ENCODE data around the gene SPRY1. TPM values are rescaled to one million over a fixed set of nuclear protein-coding genes. Genes with fewer than 3 reads are reported as not detected.

Gene SPRY1
- total RNA-seq: 1 to 10 TPM; 8.1 to 9.0 TPM
- 10 to 100 TPM in 1 of 3 donors, 1 to 10 TPM in 2; 6.9 to 11.0 (median 9.7) TPM for polyA plus RNA-seq
- 2.8 to 91.3 (median 17.5) reads per million in 6 experiments for total RNA-seq

DNA sequence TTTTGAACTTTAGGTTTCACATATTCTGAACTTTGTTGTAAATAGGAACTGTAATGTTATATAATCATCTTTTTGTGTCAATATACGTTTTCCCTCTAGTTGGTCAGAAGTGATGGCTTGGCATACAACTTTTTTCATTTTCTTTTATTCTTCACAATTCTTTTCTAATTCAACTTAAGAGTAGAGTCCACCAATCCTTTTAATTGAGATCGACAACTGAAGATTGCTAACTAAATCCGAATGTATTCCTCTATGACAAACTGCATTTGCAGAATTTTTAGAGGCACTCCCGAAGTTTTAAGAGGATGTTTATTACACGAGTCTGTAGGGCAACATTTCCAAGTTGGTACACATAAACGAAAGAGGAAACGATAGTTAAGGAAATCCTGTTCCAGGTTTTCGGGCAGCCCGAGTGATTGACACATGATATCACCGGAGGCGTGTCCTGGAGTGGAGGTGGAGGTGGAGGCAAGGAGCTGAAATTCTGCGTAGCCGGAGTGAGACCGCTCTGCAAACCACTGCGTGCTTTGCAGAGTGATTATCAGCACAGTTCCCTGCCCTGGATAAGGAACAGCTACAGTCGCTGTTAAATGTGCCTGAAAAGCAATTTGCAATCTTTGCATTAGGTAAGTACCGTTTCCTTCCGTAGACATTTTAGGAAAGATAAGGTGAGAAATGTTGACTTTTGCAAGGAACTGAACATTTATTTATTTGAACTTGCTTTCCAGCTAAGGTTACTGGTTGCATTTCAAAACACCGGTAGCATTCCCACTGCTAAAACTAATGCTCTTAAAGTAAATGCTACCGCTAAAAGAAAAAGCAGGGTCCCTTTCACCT lies at the start of gene SPRY1:
Gene SPRY1, plus strand, starts transcription at position 489 of the 837 bp plus-strand sequence. CDS start 4,797 bp downstream, outside the sequence.
- peaks cover 0 to 2% (median 0%) of the 10 kb centered on the region in 5 donors for H3K27me3 Mint-ChIP-seq
- POLR2A ChIA-PET: interaction anchor here (0.6 kb wide), 1 partner anchor 204 kb away, joined by 3 read pairs; no protein-coding TSS in a partner anchor
- H3K4me3 Mint-ChIP-seq: peak within 1 kb of the TSS; percentile 80 to 96 (median 92)
- peak within 1 kb of the TSS; percentile 76 to 95 (median 88) for H3K27ac Mint-ChIP-seq
- no peaks in the 10 kb centered on the region for H3K9me3 Mint-ChIP-seq
- H3K36me3 Mint-ChIP-seq: peaks cover 0 to 2% (median 2%) of the 10 kb centered on the region in 3 donors
- H3K4me1 Mint-ChIP-seq: peaks cover 11 to 28% (median 24%) of the 10 kb centered on the region in 4 donors
- DNase-seq: peak; percentile 43 to 88 (median 72)
- peak; percentile 60 to 61 for ATAC-seq

GRCh38 chr4:123346951-123347350 lies 49.6 kb upstream of the SPRY1 start:
- DNase-seq (no peak), ATAC-seq (no peak)
- Mint-ChIP-seq H3K9me3 (no peaks in the 10 kb centered on the region), H3K4me3 (no peak overlapping the region), H3K36me3 (no peaks in the 10 kb centered on the region), H3K27ac (peak overlapping the region in 1 of 10 donors; percentile 20), H3K27me3 (peaks cover 0 to 12% (median 5%) of the 10 kb centered on the region in 5 donors), H3K4me1 (peaks cover 0 to 5% (median under 1%) of the 10 kb centered on the region in 4 donors)
- POLR2A ChIA-PET: no interaction called here

GRCh38 chr4:123348946-123349345 lies 47.6 kb upstream of the SPRY1 start:
- POLR2A ChIA-PET: no interaction called here
- H3K27ac Mint-ChIP-seq: no peak overlapping the region
- DNase-seq: no peak
- peaks cover 0 to 12% (median 5%) of the 10 kb centered on the region in 5 donors for H3K27me3 Mint-ChIP-seq
- no peak for ATAC-seq
- H3K4me1 Mint-ChIP-seq: peaks cover 7 to 16% (median 12%) of the 10 kb centered on the region in 4 donors
- H3K4me3 Mint-ChIP-seq: no peak overlapping the region
- no peaks in the 10 kb centered on the region for H3K36me3 Mint-ChIP-seq
- peaks cover 0 to 2% (median 0%) of the 10 kb centered on the region in 9 donors for H3K9me3 Mint-ChIP-seq

- peaks cover 7 to 16% (median 12%) of the 10 kb centered on the region in 4 donors for H3K4me1 Mint-ChIP-seq
- POLR2A ChIA-PET: no interaction called here
- no peak for DNase-seq
- H3K27ac Mint-ChIP-seq: no peak overlapping the region
- peaks cover 0 to 12% (median 5%) of the 10 kb centered on the region in 5 donors for H3K27me3 Mint-ChIP-seq
- ATAC-seq: no peak
- no peak overlapping the region for H3K4me3 Mint-ChIP-seq
- no peaks in the 10 kb centered on the region for H3K36me3 Mint-ChIP-seq
- peaks cover 0 to 2% (median 0%) of the 10 kb centered on the region in 9 donors for H3K9me3 Mint-ChIP-seq
Observed at GRCh38 chr4:123349421-123350190, 47.0 kb upstream of the SPRY1 start.

- ATAC-seq (no peak), DNase-seq (no peak)
- Mint-ChIP-seq H3K27ac (no peak overlapping the region), H3K4me3 (no peak overlapping the region), H3K36me3 (no peaks in the 10 kb centered on the region), H3K4me1 (peaks cover 7 to 16% (median 12%) of the 10 kb centered on the region in 4 donors), H3K9me3 (peaks cover 0 to 2% (median 0%) of the 10 kb centered on the region in 9 donors), H3K27me3 (peaks cover 0 to 12% (median 5%) of the 10 kb centered on the region in 5 donors)
- POLR2A ChIA-PET: no interaction called here
Observed at GRCh38 chr4:123350191-123350544, 46.4 kb upstream of the SPRY1 start.

DNA sequence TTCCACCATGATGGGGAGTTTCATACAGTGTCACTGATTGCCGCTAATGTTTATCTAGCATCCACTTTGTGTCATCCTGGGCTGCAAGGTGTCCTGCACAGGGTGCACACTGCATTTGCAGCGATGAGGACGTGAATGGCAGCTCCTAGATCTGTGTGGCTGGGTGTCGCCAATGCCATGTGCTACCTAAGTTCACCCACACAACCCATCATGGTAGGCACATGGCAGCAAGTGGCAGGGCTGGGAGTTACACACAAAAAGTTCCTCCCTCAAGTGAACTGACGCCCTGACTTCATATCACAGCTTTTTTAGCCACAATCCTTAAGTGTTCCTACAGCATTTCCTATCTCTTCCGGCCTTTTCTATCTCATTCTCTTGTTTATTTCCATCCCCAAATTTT lies 45.9 kb upstream of the SPRY1 start:
- peaks cover 7 to 16% (median 12%) of the 10 kb centered on the region in 4 donors for H3K4me1 Mint-ChIP-seq
- no peak for DNase-seq
- H3K36me3 Mint-ChIP-seq: no peaks in the 10 kb centered on the region
- no peak overlapping the region for H3K4me3 Mint-ChIP-seq
- H3K9me3 Mint-ChIP-seq: peaks cover 0 to 2% (median 0%) of the 10 kb centered on the region in 9 donors
- POLR2A ChIA-PET: no interaction called here
- no peak overlapping the region for H3K27ac Mint-ChIP-seq
- peaks cover 0 to 12% (median 5%) of the 10 kb centered on the region in 5 donors for H3K27me3 Mint-ChIP-seq
- ATAC-seq: no peak

DNA sequence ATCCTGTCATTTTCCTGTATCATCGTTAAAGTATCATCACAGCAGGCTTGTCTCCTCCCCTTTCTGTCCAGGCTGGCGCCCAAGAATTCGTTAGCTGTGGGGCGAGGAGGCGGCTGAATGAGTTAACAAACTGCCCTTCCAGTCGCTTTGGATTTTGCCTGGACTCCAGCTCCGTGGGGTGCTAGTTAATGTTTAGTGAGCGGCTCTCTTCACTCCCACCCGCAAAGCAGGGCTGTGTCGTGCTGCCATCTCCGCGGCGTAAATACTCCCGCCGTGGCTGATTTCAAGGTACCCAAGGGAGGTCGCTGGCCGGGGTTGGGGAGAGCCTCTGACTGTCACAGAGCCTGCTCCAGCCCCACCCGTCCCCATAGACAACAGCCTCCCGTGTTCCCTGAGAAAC lies 44.9 kb upstream of the SPRY1 start:
- Mint-ChIP-seq H3K4me1 (peaks cover 7 to 16% (median 12%) of the 10 kb centered on the region in 4 donors), H3K9me3 (peaks cover 0 to 2% (median 0%) of the 10 kb centered on the region in 9 donors), H3K27ac (no peak overlapping the region), H3K27me3 (peaks cover 0 to 7% (median 3%) of the 10 kb centered on the region in 5 donors), H3K36me3 (no peaks in the 10 kb centered on the region), H3K4me3 (no peak overlapping the region)
- DNase-seq: no peak
- no peak for ATAC-seq
- POLR2A ChIA-PET: no interaction called here

DNA sequence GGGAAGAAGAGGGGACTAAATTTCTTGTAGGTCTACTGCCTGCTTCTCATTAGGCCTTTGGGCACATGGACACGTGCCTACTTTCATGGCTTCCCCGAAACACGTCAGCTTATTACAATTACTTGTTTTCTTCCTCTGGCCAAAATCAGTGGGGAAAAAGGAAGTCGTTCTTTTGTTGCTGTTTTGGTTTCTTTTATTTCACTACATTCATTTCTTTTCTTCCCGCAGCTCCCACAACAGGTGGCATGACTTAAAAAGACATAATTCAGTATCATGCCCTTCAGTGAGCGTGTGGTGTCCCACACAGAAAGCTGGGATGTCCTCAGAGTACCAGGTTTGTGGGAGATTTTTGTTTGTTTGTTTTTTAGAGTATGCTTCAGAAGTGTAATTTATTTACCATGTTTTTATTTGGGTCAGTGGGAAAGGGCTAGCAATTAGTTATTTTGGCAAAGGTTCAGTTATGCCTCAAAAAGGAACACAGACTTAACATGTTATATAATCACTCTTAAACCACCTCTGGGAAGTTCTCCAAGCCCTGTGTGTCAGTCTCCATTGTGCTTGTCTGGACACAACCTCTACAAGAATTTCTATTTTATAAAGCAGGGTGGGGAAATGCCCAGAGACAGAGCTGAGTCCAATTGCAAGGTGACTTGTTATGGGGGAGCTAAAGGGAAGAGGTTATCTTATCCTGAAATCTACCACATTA lies 44.2 kb upstream of the SPRY1 start:
- POLR2A ChIA-PET: no interaction called here
- Mint-ChIP-seq H3K27ac (peak overlapping the region in 1 of 10 donors; percentile 20), H3K9me3 (peaks cover 0 to 2% (median 0%) of the 10 kb centered on the region in 9 donors), H3K36me3 (no peaks in the 10 kb centered on the region), H3K4me3 (peak overlapping the region in 3 of 10 donors; percentile 9 to 14 (median 13)), H3K4me1 (peaks cover 6 to 13% (median 11%) of the 10 kb centered on the region in 4 donors), H3K27me3 (peaks cover under 1 to 9% (median 2%) of the 10 kb centered on the region in 5 donors)
- DNase-seq (no peak), ATAC-seq (no peak)

DNA sequence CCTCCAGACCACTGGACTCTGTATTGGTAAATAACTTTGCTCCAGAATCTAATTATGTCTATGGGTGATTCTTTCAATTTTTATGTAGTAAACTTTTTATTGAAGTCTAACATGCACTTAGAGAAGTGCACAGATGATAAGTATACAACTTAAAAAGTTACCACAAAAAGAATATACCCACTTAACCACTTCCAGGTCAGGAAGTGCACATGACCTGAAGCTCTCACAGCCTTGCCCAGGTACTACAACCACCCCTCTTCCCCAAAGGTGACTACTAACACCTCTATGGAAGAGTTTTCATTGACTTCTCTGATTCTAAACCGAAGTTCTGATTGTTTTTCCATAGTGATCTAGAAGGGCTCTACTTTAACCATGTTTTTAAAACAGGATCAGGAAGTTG lies 43.6 kb upstream of the SPRY1 start:
- Mint-ChIP-seq H3K4me1 (peaks cover 6 to 13% (median 11%) of the 10 kb centered on the region in 4 donors), H3K27ac (peak overlapping the region in 2 of 10 donors; percentile 1 to 16), H3K9me3 (peaks cover 0 to 2% (median 0%) of the 10 kb centered on the region in 9 donors), H3K4me3 (no peak overlapping the region), H3K27me3 (peaks cover 0 to 9% (median 2%) of the 10 kb centered on the region in 5 donors), H3K36me3 (no peaks in the 10 kb centered on the region)
- POLR2A ChIA-PET: no interaction called here
- DNase-seq: no peak
- ATAC-seq: peak in 1 of 2 donors; percentile 50

DNA sequence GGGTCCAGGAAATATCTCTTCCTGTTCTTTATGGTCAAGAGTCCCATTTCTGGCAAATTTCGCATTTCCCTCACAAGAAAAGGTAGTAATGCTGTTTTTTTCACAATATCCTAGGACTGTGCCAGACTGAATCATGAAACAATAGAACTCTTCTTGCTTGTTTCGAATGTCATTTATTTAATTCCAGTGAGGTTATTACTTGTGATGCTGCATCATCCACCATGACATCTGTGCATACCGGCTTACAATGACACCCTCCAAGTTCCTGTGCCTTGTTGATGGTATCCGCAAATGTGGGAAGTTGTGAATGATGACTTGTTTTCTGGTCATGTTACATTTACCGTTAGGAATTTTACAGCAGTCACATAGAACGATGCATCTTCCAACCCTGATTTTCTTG lies 42.9 kb upstream of the SPRY1 start:
- H3K27ac Mint-ChIP-seq: no peak overlapping the region

DNA sequence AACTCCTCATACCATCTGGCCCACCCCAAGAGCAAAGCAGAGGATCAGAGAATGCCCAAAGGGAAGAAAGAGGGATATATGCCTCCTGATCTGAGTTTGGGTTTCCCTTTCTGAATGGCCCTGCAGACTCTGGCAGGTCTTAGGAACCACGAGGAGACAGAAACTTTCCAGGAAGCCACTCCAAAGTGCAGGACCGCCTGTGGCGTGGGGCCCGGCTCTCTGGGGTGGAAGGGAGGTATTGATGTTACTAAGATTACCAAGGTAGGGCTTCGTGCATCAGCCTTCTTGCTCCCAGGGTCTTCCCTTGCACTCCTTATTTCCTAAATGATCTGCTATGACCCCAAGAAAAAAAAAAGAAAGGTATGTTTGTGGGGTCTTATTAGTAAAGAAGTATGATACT lies 41.9 kb upstream of the SPRY1 start:
- no peak overlapping the region for H3K27ac Mint-ChIP-seq
- ATAC-seq: no peak
- POLR2A ChIA-PET: no interaction called here
- H3K27me3 Mint-ChIP-seq: peaks cover 0 to 9% (median 2%) of the 10 kb centered on the region in 5 donors
- H3K9me3 Mint-ChIP-seq: peaks cover 0 to 2% (median 0%) of the 10 kb centered on the region in 9 donors
- H3K36me3 Mint-ChIP-seq: no peaks in the 10 kb centered on the region
- peaks cover 6 to 14% (median 12%) of the 10 kb centered on the region in 4 donors for H3K4me1 Mint-ChIP-seq
- H3K4me3 Mint-ChIP-seq: no peak overlapping the region
- DNase-seq: no peak

More for the DNA sequence above, 42.9 kb upstream of the SPRY1 start:
- Mint-ChIP-seq H3K36me3 (no peaks in the 10 kb centered on the region), H3K9me3 (peaks cover 0 to 2% (median 0%) of the 10 kb centered on the region in 9 donors), H3K4me1 (peaks cover 6 to 13% (median 11%) of the 10 kb centered on the region in 4 donors), H3K4me3 (no peak overlapping the region), H3K27me3 (peaks cover 0 to 9% (median 2%) of the 10 kb centered on the region in 5 donors)
- POLR2A ChIA-PET: no interaction called here
- no peak for DNase-seq
- no peak for ATAC-seq

- H3K4me1 Mint-ChIP-seq: peaks cover 6 to 17% (median 12%) of the 10 kb centered on the region in 4 donors
- ATAC-seq (no peak), DNase-seq (no peak)
- H3K27ac Mint-ChIP-seq: no peak overlapping the region
- H3K9me3 Mint-ChIP-seq: peaks cover 0 to 2% (median 0%) of the 10 kb centered on the region in 9 donors
- no peak overlapping the region for H3K4me3 Mint-ChIP-seq
- no peaks in the 10 kb centered on the region for H3K36me3 Mint-ChIP-seq
- POLR2A ChIA-PET: no interaction called here
- peaks cover 0 to 6% (median 2%) of the 10 kb centered on the region in 5 donors for H3K27me3 Mint-ChIP-seq
Observed at GRCh38 chr4:123356921-123357320, 39.7 kb upstream of the SPRY1 start.

Data from naive thymus-derived CD8-positive, alpha-beta T cell (primary cell).